WTC11 (cell line): ENCODE measurements around the gene CDNF.

Experiments
- ATF6 ChIP-seq: sonication (generic); formaldehyde crosslinking; IDR thresholded peaks from 2 replicates; pipeline ENCODE4 v1.8.1; 2023; ENCODE audit warnings: mild to moderate bottlenecking, missing genetic modification reagents
- CTCF ChIP-seq: fragments of 200-600 bp; IDR thresholded peaks from 2 replicates; pipeline ENCODE4 v1.8.0; 2022; ENCODE audit warnings: antibody characterized with exemption
- NFYB ChIP-seq: sonication (generic); formaldehyde crosslinking; conservative IDR thresholded peaks from 2 replicates; pipeline ENCODE4 v1.8.0; 2022; ENCODE audit warnings: low read depth, missing genetic modification reagents
- USF2 ChIP-seq: sonication (generic); formaldehyde crosslinking; IDR thresholded peaks from 2 replicates; pipeline ENCODE4 v1.8.1; 2023; ENCODE audit warnings: mild to moderate bottlenecking, missing genetic modification reagents, moderate library complexity

GRCh38 chr10:14803827-14804226, 34.0 kb downstream of the CDNF start:
- TF ChIP-seq CTCF (no peak), USF2 (no peak), NFYB (CRISPR knock-in tag) (no peak), ATF6 (CRISPR knock-in tag) (no peak)
